Loucy (cell line): Measurements from ENCODE around the gene FGA.

Source experiments
- H2AFZ ChIP-seq: fragments of 200-600 bp; sonication (generic); 2 replicates; pipeline ENCODE4 v1.6.0; 2016; ENCODE audit warnings: antibody characterized with exemption, mild to moderate bottlenecking, low read length, moderate library complexity
- H3F3A ChIP-seq: fragments of 200-600 bp; 2 replicates; pipeline ENCODE4 v1.6.0; 2016; ENCODE audit warnings: antibody characterized with exemption, low read depth, mild to moderate bottlenecking
- H3K27me3 ChIP-seq: fragments of 200-600 bp; sonication (generic); 2 replicates; pipeline ENCODE4 v1.6.1; 2014; ENCODE audit warnings: low read length, mild to moderate bottlenecking; ENCODE audit not compliant: insufficient read depth, poor library complexity, severe bottlenecking
- H3K36me3 ChIP-seq: fragments of 200-600 bp; sonication (generic); 2 replicates; pipeline ENCODE4 v1.6.1; 2016; ENCODE audit warnings: low read length; ENCODE audit not compliant: insufficient read depth
- H3K4me1 ChIP-seq: fragments of 200-600 bp; sonication (generic); 2 replicates; pipeline ENCODE4 v1.5.1; 2014; ENCODE audit warnings: low read length, mild to moderate bottlenecking; ENCODE audit not compliant: insufficient read depth, poor library complexity, severe bottlenecking
- H3K4me2 ChIP-seq: fragments of 200-600 bp; sonication (generic); 2 replicates; pipeline ENCODE4 v1.6.0; 2014; ENCODE audit warnings: antibody characterized with exemption, low read length, low read depth, mild to moderate bottlenecking; ENCODE audit not compliant: poor library complexity, severe bottlenecking
- H3K4me3 ChIP-seq: fragments of 200-600 bp; sonication (generic); 2 replicates; pipeline ENCODE4 v1.5.1; 2014; ENCODE audit warnings: low read length, mild to moderate bottlenecking, mixed read lengths; ENCODE audit not compliant: poor library complexity, severe bottlenecking
- H3K79me2 ChIP-seq: fragments of 200-600 bp; sonication (generic); 2 replicates; pipeline ENCODE4 v1.6.1; 2014; ENCODE audit warnings: low read length; ENCODE audit not compliant: insufficient read depth
- H3K9ac ChIP-seq: fragments of 200-600 bp; sonication (generic); 2 replicates; pipeline ENCODE4 v1.6.0; 2014; ENCODE audit warnings: mild to moderate bottlenecking, low read depth, low read length, moderate library complexity; ENCODE audit not compliant: poor library complexity, severe bottlenecking
- H3K9me2 ChIP-seq: fragments of 200-600 bp; sonication (generic); replicated peaks from 2 replicates; pipeline ENCODE4 v1.6.1; 2016; ENCODE audit warnings: low read depth, low read length, mixed read lengths
- H3K9me3 ChIP-seq: fragments of 200-600 bp; sonication (generic); 2 replicates; pipeline ENCODE4 v1.6.1; 2014; ENCODE audit warnings: mild to moderate bottlenecking, antibody characterized with exemption, low read length, low read depth; ENCODE audit not compliant: insufficient read depth
- H4K20me1 ChIP-seq: fragments of 200-600 bp; sonication (generic); 2 replicates; pipeline ENCODE4 v1.6.0; 2014; ENCODE audit warnings: antibody characterized with exemption, low read length, mild to moderate bottlenecking; ENCODE audit not compliant: insufficient read depth, poor library complexity, severe bottlenecking
- CTCF ChIP-seq: fragments of 200-600 bp; sonication (generic); conservative IDR thresholded peaks from 2 replicates; pipeline ENCODE4 v1.5.1; 2014; ENCODE audit warnings: mild to moderate bottlenecking, antibody characterized with exemption, low read length
- EZH2phosphoT487 ChIP-seq: fragments of 200-600 bp; IDR thresholded peaks from 2 replicates; pipeline ENCODE4 v1.6.1; 2018; ENCODE audit warnings: antibody characterized with exemption, mild to moderate bottlenecking, moderate library complexity, borderline replicate concordance

The FGA gene

GRCh38 chr4:154564311-154564710 lies 26.2 kb downstream of the FGA start:
- Histone ChIP-seq H3K79me2 (no peaks in the 10 kb centered on the region), H3K36me3 (no peaks in the 10 kb centered on the region), H4K20me1 (no peaks in the 10 kb centered on the region), H3K27me3 (no peaks in the 10 kb centered on the region), H3K9ac (no peak overlapping the region), H3K4me1 (no peaks in the 10 kb centered on the region), H3K9me3 (no peaks in the 10 kb centered on the region), H3K4me3 (no peak overlapping the region), H3K4me2 (no peak overlapping the region), H3K9me2 (no peaks in the 10 kb centered on the region), H2AFZ (no peak overlapping the region), H3F3A (no peaks in the 10 kb centered on the region)
- TF ChIP-seq CTCF (no peak), EZH2phosphoT487 (no peak)

GRCh38 chr4:154562697-154563254 lies 27.8 kb downstream of the FGA start, which contains the start of gene FGB:
FGB (plus strand) TSS chr4:154563011; CDS start chr4:154563019, 8 bp downstream.
- Histone ChIP-seq H3K36me3 (no peaks in the 10 kb centered on the region), H3K9me3 (no peaks in the 10 kb centered on the region), H3K9me2 (no peaks in the 10 kb centered on the region), H3K79me2 (no peaks in the 10 kb centered on the region), H3F3A (no peaks in the 10 kb centered on the region), H3K4me3 (no peak within 1 kb of the TSS), H3K4me2 (no peak within 1 kb of the TSS), H3K9ac (no peak within 1 kb of the TSS), H4K20me1 (no peaks in the 10 kb centered on the region), H2AFZ (no peak within 1 kb of the TSS), H3K27me3 (no peaks in the 10 kb centered on the region), H3K4me1 (no peaks in the 10 kb centered on the region)
- no peak for TF ChIP-seq CTCF
- no peak for TF ChIP-seq EZH2phosphoT487

DNA sequence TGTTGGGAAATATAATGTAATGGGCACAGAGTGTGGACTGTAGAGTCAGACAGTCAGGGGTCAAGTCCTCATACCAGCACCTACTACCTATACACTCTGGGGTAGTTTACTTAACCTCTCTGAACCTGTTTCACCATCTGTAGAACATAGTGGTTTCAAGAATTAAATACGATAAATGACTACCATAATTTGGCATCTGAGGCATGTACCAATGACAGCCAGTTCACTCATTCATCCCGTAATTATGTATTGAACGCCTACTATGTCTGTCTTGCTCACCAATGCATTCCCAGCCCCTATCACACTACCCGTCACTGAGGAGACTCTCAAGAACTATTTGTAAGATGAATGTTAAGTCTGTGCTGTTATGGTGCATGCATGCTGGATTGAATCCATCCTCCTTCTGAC lies 29.7 kb downstream of the FGA start:
- Histone ChIP-seq H3K36me3 (no peaks in the 10 kb centered on the region), H3F3A (no peaks in the 10 kb centered on the region), H3K27me3 (no peaks in the 10 kb centered on the region), H3K4me1 (no peaks in the 10 kb centered on the region), H3K4me3 (no peak overlapping the region), H3K9me3 (no peaks in the 10 kb centered on the region), H3K4me2 (no peak overlapping the region), H3K9me2 (no peaks in the 10 kb centered on the region), H3K79me2 (no peaks in the 10 kb centered on the region), H4K20me1 (no peaks in the 10 kb centered on the region), H3K9ac (no peak overlapping the region), H2AFZ (no peak overlapping the region)
- no peak for TF ChIP-seq EZH2phosphoT487
- no peak for TF ChIP-seq CTCF
